Measurements from ENCODE around the gene MAML3.

The MAML3 gene

DNA sequence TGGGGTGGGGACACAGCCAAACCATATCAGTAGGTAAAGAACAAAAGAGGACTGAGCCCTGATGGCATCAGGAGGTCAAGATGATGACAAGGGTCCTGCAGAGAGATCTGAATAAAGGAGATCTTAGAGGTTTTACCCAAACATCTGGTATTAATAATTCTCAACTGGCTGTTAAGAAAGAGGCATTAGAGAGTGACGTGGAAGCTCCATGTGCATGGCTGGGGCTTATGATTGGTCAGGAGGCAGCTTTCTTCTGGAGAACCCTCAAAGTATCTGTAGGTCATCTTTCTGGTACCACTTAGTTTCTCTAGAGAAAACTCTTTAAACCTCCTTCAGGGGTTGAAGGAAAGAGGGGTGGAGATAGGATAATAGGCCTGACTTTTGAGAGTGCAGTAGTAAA lies 469.6 kb downstream of the MAML3 start:
- TF ChIP-seq, protein P1, sequence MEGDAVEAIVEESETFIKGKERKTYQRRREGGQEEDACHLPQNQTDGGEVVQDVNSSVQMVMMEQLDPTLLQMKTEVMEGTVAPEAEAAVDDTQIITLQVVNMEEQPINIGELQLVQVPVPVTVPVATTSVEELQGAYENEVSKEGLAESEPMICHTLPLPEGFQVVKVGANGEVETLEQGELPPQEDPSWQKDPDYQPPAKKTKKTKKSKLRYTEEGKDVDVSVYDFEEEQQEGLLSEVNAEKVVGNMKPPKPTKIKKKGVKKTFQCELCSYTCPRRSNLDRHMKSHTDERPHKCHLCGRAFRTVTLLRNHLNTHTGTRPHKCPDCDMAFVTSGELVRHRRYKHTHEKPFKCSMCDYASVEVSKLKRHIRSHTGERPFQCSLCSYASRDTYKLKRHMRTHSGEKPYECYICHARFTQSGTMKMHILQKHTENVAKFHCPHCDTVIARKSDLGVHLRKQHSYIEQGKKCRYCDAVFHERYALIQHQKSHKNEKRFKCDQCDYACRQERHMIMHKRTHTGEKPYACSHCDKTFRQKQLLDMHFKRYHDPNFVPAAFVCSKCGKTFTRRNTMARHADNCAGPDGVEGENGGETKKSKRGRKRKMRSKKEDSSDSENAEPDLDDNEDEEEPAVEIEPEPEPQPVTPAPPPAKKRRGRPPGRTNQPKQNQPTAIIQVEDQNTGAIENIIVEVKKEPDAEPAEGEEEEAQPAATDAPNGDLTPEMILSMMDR (conservative IDR thresholded peaks at IDR 0.05), result no peak
- no peak overlapping the region for H3K27ac ChIP-seq

DNA sequence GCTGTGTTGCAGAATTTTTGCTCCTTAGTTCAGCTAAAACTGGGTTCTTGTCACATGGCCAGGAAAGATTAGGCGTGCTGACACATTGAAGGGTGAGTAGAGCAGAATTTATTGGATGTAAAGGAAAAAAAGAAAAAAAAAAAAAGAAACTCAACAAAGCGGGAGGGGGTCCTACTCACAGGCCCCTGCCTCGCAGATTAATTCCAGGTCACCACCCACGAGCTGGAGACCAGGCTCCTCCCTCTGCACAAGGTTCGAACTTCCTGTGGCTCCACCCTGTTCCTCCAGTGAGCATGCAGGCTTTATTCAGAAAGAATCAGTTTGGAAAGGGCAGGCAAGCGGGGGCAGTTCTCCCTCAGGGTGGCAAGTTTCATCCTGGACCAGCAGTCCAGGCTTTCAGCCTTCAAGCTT lies 471.2 kb downstream of the MAML3 start:
- peak overlapping the region; percentile 50; the same call in 1 of the 2 replicates for H3K27ac ChIP-seq
- TF ChIP-seq, protein P1 (conservative IDR thresholded peaks at IDR 0.05), result no peak

DNA sequence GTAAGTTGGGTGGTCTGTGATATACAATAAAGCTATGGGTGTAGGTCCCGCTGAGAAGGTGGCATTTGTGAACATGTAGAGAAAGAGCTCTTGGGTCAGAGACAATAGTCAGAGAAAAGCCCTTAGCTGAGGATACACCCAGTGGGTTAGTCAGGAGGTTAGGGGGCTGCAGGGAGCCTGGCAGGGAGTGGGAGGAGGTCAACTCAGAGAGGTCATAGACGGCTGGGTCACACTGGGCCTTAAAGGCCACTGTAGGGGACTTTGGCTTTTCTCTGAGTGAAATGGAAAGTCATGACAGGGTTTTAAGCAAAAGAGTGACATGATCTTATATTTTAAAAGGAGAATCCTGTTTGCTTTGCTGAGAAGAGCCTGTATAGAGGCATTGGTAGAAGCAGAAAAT lies 471.7 kb downstream of the MAML3 start:
- TF ChIP-seq, protein P1 (conservative IDR thresholded peaks at IDR 0.05), result no peak

DNA sequence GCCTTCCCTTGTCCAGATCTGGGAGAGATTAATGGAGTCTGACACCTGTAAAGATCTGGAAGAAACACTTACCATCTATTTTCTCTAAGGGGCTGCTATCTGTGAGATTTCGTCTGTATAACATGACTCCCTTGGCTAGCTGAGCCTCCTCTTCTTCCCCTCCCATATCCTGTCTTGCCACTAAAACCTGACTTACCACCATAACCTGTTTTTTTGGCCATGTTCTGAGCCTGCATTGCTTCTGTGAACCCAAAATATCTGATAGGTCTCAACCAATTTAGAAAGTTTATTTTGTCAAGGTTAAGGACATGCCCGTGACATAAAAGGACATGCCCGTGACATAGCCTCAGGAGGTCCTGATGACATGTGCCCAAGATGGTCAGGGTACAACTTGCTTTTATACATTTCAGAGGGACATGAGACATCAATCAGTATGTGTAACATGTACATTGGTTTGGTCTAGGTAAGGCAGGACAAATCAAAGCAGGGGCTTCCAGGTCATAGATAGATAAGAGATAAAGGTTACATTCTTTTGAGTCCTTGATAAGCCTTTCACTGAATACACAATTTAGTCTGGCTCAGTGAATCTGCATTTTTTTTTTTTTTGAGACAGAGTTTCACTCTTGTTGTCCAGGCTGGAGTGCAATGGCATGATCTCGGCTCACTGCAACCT lies 476.9 kb downstream of the MAML3 start:
- TF ChIP-seq, protein P1 (conservative IDR thresholded peaks at IDR 0.05), result no peak
- peak overlapping the region; percentile 63 for H3K27ac ChIP-seq

More for the DNA sequence above, 471.7 kb downstream of the MAML3 start:
- peak overlapping the region; percentile 50 for H3K27ac ChIP-seq

DNA sequence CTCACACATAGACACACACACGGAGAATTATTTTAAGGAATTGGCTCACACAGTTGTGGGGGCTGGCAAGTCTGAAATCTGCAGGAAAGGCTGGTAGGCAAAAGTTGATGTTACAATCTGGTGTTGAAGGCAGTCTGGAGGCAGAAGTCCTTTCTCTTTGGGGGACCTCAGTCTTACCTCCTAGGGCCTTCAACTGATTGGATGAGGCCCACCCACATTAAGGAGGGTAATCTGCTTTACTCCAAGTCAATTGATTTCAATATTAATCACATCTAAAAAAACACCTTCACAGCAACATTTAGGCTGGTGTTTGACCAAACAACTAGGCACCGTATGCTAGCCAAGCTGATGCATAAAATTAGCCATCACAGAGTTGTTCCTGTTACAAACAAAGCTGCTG lies 477.6 kb downstream of the MAML3 start:
- H3K27ac ChIP-seq, result peak overlapping the region; percentile 63
- TF ChIP-seq, protein P1 (conservative IDR thresholded peaks at IDR 0.05), result no peak

DNA sequence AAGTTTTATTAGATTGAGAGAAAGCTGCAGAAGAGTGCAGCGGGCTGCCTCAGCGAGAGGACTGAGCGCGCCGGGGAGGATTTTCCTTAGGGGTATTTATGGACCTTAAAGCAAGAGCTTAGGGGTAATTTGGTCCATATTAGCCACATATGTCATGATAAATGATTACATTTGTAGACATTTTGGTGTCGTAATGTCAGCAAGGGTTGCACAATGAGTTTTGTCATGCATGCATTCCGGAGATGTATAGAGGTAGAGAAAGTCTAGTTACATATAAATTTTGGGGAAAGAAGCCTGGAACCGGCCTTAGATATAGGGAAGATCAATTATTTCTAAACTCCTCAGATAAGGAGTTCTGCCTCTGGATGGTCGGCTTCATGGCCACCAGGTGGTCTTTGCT lies 478.3 kb downstream of the MAML3 start:
- H3K27ac ChIP-seq, result peak overlapping the region; percentile 63
- TF ChIP-seq, protein P1 (conservative IDR thresholded peaks at IDR 0.05), result no peak

DNA sequence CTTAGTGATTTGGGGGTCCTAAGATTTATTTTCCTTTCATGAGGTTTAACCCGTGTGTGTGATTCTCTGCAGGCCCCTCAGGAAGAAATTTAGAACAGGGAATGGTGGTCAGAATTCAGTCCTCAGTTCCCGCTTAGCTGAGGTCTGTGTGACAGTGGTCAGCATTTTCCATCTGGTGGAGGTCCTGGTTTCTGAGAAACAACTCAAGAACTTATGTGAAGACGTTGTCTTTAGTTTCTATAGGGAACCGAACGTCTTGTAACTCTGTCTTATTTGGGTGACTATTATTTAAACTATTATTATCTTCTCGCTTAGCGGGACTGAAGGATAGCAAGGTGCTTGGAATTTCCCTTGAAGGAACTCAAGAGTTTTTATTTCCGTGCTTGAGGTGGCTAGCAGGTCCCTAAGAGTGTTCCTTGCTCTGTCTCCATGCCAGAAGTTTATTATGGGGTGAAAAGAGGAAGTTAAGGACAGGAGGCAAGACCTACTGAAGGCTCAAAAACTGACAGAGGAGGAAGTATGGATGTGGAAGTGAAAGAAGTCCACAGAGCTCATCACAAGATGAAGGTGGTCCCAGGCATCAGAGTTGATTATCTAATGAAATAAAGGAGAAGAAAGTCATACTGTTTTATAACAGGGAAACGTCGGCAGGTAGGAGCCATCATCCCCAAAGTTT lies 479.0 kb downstream of the MAML3 start:
- TF ChIP-seq, protein P1 (conservative IDR thresholded peaks at IDR 0.05), result no peak
- H3K27ac ChIP-seq, result no peak overlapping the region

Data from VCaP (cell line).